Body of pancreas (tissue), 4 donors: ENCODE data around the gene TRPM3. TPM values are rescaled to one million over a fixed set of nuclear protein-coding genes. Genes with fewer than 3 reads are reported as not detected.
A peak's percentile ranks its signal among the peaks of the same experiment; 100 is the strongest.

ENCODE experiments used
- ATAC-seq: fragments of 150-250 bp; one replicate; pipeline ENCODE4 v1.9.1; 2016
- DNase-seq, 4 donors: peaks; one replicate each; pipeline ENCODE4 v3.0.0-alpha.2; 2019
- H3K27ac ChIP-seq, 4 donors: fragments of 200-600 bp; sonication (generic); 1 replicate in 3 of 4; 2 replicates in 1 of 4; pipeline versions ENCODE4 v1.5.1 to v1.6.1; 2016 to 2019; ENCODE audit warnings: mild to moderate bottlenecking in 1 of 4, mixed read lengths in 1 of 4, moderate library complexity in 1 of 4
- H3K27me3 ChIP-seq, 2 donors: fragments of 200-600 bp; sonication (generic); one replicate each; pipeline ENCODE4 v1.6.0; 2016; ENCODE audit warnings: mild to moderate bottlenecking in 1 of 2
- H3K36me3 ChIP-seq, 2 donors: fragments of 200-600 bp; sonication (generic); replicated peaks in 1 of 2; 2 replicates each; pipeline ENCODE4 v1.5.1; 2016; ENCODE audit warnings: low read depth in 2 of 2; ENCODE audit not compliant: insufficient read depth in 1 of 2
- H3K4me1 ChIP-seq: fragments of 200-600 bp; sonication (generic); one replicate; pipeline ENCODE4 v1.6.0; 2016
- H3K4me3 ChIP-seq, 2 donors: fragments of 200-600 bp; sonication (generic); 1 replicate in 1 of 2; 2 replicates in 1 of 2; pipeline ENCODE4 v1.5.1; 2016 to 2019
- H3K9me3 ChIP-seq, 3 donors: fragments of 200-600 bp; sonication (generic); 1 replicate in 2 of 3; 2 replicates in 1 of 3; pipeline ENCODE4 v1.5.1; 2016
- POLR2A ChIP-seq, 3 donors: fragments of 450-650 bp; IDR thresholded peaks; one replicate each; pipeline ENCODE4 v1.6.1; 2016; ENCODE audit warnings: antibody characterized with exemption in 3 of 3, mild to moderate bottlenecking in 2 of 3
- WGBS, 2 donors: methylation state at CpG; one replicate each; pipeline ENCODE4 v1.1.5; 2017; 5-methylcytosine and 5-hydroxymethylcytosine counted together
- intact Hi-C: fragments of 100-400 bp; cut with DNase I; formaldehyde crosslinking; loops from one replicate; pipeline ENCODE4 v1.15.1; 2023
- total RNA-seq, 2 donors: library from RNA; depleted of rRNA; stranded (reverse); fragments of >200 nt; gene quantifications; one replicate each; pipeline ENCODE4 v1.1.0, GENCODE V29; 2016
- TF ChIP-seq, protein P1 (sequence below), 7 experiments: fragments of 450-650 bp in 4 of 7; fragments of 200-600 bp in 3 of 7; sonication (generic) in 3 of 7; IDR thresholded peaks; one replicate each; pipeline ENCODE4 v1.5.1; 2016 to 2019; ENCODE audit warnings: antibody characterized with exemption in 7 of 7

TRPM3 gene
- total RNA-seq, 2 donors from 2014 or later: 0.78 to 1.3 TPM

DNA sequence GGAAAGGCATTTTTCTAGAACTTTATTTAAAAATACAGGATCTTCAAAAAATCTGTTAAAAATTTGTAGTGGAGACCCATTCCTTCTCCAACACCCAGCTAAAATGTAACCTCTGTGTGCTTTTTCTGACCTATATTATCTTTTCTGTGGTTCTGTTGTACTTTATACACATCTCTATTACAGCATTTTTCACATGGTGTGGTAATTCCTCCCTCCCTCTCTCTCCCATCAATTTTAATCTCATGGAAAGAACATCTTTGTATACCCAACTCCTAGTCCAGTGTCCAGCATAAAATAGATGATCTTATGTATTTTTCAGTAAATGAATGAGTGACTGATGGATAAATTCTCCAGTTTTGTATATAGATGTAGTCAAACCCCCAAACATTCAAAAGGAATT is 523.5 kb downstream of the TRPM3 start:
- intact Hi-C loops: loop anchor here (10.0 kb wide), 1 partner anchor 203 kb away; no protein-coding TSS in a partner anchor
- H3K27ac ChIP-seq: no peak overlapping the region
- H3K27me3 ChIP-seq: no peaks in the 10 kb centered on the region
- no peaks in the 10 kb centered on the region for H3K9me3 ChIP-seq
- no peak for DNase-seq
- no peak for TF ChIP-seq POLR2A (IDR thresholded peaks at IDR 0.05)
- TF ChIP-seq, protein P1, sequence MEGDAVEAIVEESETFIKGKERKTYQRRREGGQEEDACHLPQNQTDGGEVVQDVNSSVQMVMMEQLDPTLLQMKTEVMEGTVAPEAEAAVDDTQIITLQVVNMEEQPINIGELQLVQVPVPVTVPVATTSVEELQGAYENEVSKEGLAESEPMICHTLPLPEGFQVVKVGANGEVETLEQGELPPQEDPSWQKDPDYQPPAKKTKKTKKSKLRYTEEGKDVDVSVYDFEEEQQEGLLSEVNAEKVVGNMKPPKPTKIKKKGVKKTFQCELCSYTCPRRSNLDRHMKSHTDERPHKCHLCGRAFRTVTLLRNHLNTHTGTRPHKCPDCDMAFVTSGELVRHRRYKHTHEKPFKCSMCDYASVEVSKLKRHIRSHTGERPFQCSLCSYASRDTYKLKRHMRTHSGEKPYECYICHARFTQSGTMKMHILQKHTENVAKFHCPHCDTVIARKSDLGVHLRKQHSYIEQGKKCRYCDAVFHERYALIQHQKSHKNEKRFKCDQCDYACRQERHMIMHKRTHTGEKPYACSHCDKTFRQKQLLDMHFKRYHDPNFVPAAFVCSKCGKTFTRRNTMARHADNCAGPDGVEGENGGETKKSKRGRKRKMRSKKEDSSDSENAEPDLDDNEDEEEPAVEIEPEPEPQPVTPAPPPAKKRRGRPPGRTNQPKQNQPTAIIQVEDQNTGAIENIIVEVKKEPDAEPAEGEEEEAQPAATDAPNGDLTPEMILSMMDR (IDR thresholded peaks at IDR 0.05): no peak
- H3K4me3 ChIP-seq: no peak overlapping the region
- no peaks in the 10 kb centered on the region for H3K36me3 ChIP-seq
- ATAC-seq: no peak
- H3K4me1 ChIP-seq: peaks cover 20% of the 10 kb centered on the region

DNA sequence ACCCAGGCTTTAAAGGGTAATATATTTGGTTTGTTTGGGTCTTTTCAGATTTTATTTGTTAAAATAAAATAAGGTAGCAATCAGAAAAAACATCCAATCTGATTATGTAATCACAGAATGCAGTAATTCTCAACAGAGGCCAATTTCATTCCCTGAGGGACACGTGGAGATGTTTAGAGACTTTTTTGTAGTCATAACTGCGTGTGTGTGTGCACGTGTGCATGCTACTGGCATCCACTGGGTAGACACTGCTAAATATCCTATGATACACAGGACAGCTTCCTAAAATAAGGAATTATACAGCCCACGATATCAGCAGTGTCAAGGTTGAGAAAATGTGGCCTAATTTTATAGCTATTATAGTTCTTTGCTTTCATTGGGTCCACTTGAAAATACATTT is 526.2 kb downstream of the TRPM3 start:
- Histone ChIP-seq H3K36me3 (no peaks in the 10 kb centered on the region), H3K4me3 (no peak overlapping the region), H3K9me3 (no peaks in the 10 kb centered on the region), H3K27ac (no peak overlapping the region), H3K27me3 (no peaks in the 10 kb centered on the region), H3K4me1 (no peaks in the 10 kb centered on the region)
- 55 to 69% methylated on average over 4 of the region's 4 CpGs for whole genome bisulfite sequencing, 2 donors
- no peak for DNase-seq
- intact Hi-C loops: loop anchor here (10.0 kb wide), 1 partner anchor 200 kb away; no protein-coding TSS in a partner anchor
- ATAC-seq: peak; percentile 53
- no peak for TF ChIP-seq POLR2A (IDR thresholded peaks at IDR 0.05)
- TF ChIP-seq, protein P1 (IDR thresholded peaks at IDR 0.05): no peak

- H3K4me3 ChIP-seq: no peak overlapping the region
- 70 to 80% methylated on average over 2 of the region's 2 CpGs for WGBS, 2 donors
- peak overlapping the region in 1 of 4 donors; percentile 34 for H3K27ac ChIP-seq
- no peak for TF ChIP-seq POLR2A (IDR thresholded peaks at IDR 0.05)
- TF ChIP-seq, protein P1 (IDR thresholded peaks at IDR 0.05): no peak
- H3K27me3 ChIP-seq: no peaks in the 10 kb centered on the region
- H3K9me3 ChIP-seq: no peaks in the 10 kb centered on the region
- ATAC-seq (no peak), DNase-seq (no peak)
- intact Hi-C loops: loop anchor here (10.0 kb wide), 1 partner anchor 200 kb away; no protein-coding TSS in a partner anchor
- no peaks in the 10 kb centered on the region for H3K36me3 ChIP-seq
- no peaks in the 10 kb centered on the region for H3K4me1 ChIP-seq
Observed at GRCh38 chr9:70594386-70594944, 527.0 kb downstream of the TRPM3 start.

DNA sequence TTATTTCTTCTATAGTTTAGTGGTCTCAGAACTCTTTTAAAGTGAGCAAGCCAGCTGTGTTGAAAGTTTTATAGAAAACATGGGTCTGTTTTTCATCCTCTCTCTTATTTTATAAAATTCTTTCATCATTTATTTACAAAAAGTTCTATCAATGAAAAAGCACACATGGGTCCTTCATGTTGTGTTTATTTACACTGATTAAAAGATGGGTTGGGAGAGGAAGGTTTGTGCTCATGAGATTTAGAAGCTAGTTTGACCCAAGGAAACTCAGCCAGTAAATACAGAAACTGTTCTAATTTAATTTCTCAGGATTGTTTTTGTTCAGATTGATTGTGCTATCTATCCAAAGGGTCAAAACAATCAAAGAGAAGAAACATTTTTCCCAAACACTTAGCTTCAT is 528.2 kb downstream of the TRPM3 start:
- ATAC-seq (no peak), DNase-seq (no peak)
- no peak for TF ChIP-seq POLR2A (IDR thresholded peaks at IDR 0.05)
- TF ChIP-seq, protein P1 (IDR thresholded peaks at IDR 0.05): no peak
- H3K36me3 ChIP-seq: no peaks in the 10 kb centered on the region
- H3K27ac ChIP-seq: no peak overlapping the region
- H3K9me3 ChIP-seq: no peaks in the 10 kb centered on the region
- intact Hi-C loops: loop anchor here (10.0 kb wide), 1 partner anchor 198 kb away; no protein-coding TSS in a partner anchor
- H3K27me3 ChIP-seq: no peaks in the 10 kb centered on the region
- no peaks in the 10 kb centered on the region for H3K4me1 ChIP-seq
- no peak overlapping the region for H3K4me3 ChIP-seq

DNA sequence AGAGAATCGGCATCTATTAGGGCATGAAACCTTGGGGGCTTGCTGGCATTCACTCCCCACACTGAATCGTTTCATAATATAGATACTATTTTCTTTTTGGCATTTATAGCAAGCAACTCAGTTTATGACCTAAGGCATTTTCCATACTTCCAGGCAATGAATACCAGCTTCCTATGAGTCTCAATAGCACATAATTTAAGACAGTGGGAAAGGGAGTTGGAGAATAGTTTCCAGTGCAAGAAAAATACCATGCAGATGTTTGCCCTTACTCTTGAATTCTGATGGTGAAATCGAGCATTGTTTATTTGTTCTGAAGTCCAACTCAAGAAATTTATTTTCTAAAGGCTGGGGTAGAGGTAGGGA is 531.1 kb downstream of the TRPM3 start:
- ATAC-seq (no peak), DNase-seq (no peak)
- TF ChIP-seq POLR2A (IDR thresholded peaks at IDR 0.05): no peak
- TF ChIP-seq, protein P1 (IDR thresholded peaks at IDR 0.05): no peak
- Histone ChIP-seq H3K36me3 (no peaks in the 10 kb centered on the region), H3K9me3 (no peaks in the 10 kb centered on the region), H3K4me1 (no peaks in the 10 kb centered on the region), H3K4me3 (no peak overlapping the region), H3K27me3 (no peaks in the 10 kb centered on the region), H3K27ac (peak overlapping the region; percentile 0 to 36 (median 27))
- intact Hi-C loops: loop anchor here (10.0 kb wide), 1 partner anchor 195 kb away; no protein-coding TSS in a partner anchor
- 66 to 67% methylated on average over 3 of the region's 3 CpGs for WGBS, 2 donors
